KMS-11 (cell line): ENCODE data around the gene ZNF385A.

ENCODE experiments used
- H2AFZ ChIP-seq: fragments of 200-600 bp; sonication (generic); 2 replicates; pipeline ENCODE4 v1.6.1; 2016; ENCODE audit warnings: antibody characterized with exemption, mixed run types, low read depth
- H3K27ac ChIP-seq: fragments of 200-600 bp; sonication (generic); 2 replicates; pipeline ENCODE4 v1.6.1; 2016; ENCODE audit warnings: mild to moderate bottlenecking, mixed run types
- H3K27me3 ChIP-seq: fragments of 200-600 bp; sonication (generic); 2 replicates; pipeline ENCODE4 v1.6.1; 2017; ENCODE audit warnings: mild to moderate bottlenecking, low read depth, mixed run types, moderate library complexity; ENCODE audit not compliant: insufficient read depth
- H3K36me3 ChIP-seq: fragments of 200-600 bp; sonication (generic); 2 replicates; pipeline ENCODE4 v1.6.1; 2017; ENCODE audit warnings: mild to moderate bottlenecking, mixed run types; ENCODE audit not compliant: insufficient read depth
- H3K4me1 ChIP-seq: fragments of 200-600 bp; sonication (generic); 2 replicates; pipeline ENCODE4 v1.6.1; 2016; ENCODE audit warnings: mild to moderate bottlenecking, low read depth, mixed run types; ENCODE audit not compliant: poor library complexity, severe bottlenecking
- H3K4me2 ChIP-seq: fragments of 200-600 bp; sonication (generic); 2 replicates; pipeline ENCODE4 v1.7.0; 2016; ENCODE audit warnings: mild to moderate bottlenecking, mixed run types
- H3K4me3 ChIP-seq: fragments of 200-600 bp; sonication (generic); IDR thresholded peaks from 2 replicates; pipeline ENCODE4 v1.6.1; 2017; ENCODE audit warnings: low read depth, low read length, mixed read lengths; ENCODE audit not compliant: insufficient read depth
- H3K79me2 ChIP-seq: fragments of 200-600 bp; sonication (generic); 2 replicates; pipeline ENCODE4 v1.6.1; 2016; ENCODE audit warnings: low read depth, mixed run types; ENCODE audit not compliant: insufficient read depth
- H3K9ac ChIP-seq: fragments of 200-600 bp; sonication (generic); 2 replicates; pipeline ENCODE4 v1.6.1; 2016; ENCODE audit warnings: mild to moderate bottlenecking, mixed run types
- H4K20me1 ChIP-seq: fragments of 200-600 bp; sonication (generic); 2 replicates; pipeline ENCODE4 v1.6.1; 2016; ENCODE audit warnings: mild to moderate bottlenecking, mixed run types; ENCODE audit not compliant: insufficient read depth
- CTCF ChIP-seq: fragments of 200-600 bp; sonication (generic); conservative IDR thresholded peaks from 2 replicates; pipeline ENCODE4 v1.6.1; 2017; ENCODE audit warnings: low read depth, mild to moderate bottlenecking, antibody characterized with exemption, low read length, moderate library complexity, mixed read lengths

Gene ZNF385A

GRCh38 chr12:54417712-54418440, 33.3 kb upstream of the ZNF385A start:
- H3K4me2 ChIP-seq: no peak overlapping the region
- no peaks in the 10 kb centered on the region for H3K36me3 ChIP-seq
- no peak overlapping the region for H3K4me3 ChIP-seq
- no peak overlapping the region for H2AFZ ChIP-seq
- no peaks in the 10 kb centered on the region for H3K4me1 ChIP-seq
- H3K9ac ChIP-seq: no peak overlapping the region
- H3K27me3 ChIP-seq: peaks cover 20% of the 10 kb centered on the region; the same call in 1 of the 2 replicates
- no peaks in the 10 kb centered on the region for H4K20me1 ChIP-seq
- TF ChIP-seq CTCF: no peak
- no peak overlapping the region for H3K27ac ChIP-seq
- H3K79me2 ChIP-seq: no peaks in the 10 kb centered on the region

DNA sequence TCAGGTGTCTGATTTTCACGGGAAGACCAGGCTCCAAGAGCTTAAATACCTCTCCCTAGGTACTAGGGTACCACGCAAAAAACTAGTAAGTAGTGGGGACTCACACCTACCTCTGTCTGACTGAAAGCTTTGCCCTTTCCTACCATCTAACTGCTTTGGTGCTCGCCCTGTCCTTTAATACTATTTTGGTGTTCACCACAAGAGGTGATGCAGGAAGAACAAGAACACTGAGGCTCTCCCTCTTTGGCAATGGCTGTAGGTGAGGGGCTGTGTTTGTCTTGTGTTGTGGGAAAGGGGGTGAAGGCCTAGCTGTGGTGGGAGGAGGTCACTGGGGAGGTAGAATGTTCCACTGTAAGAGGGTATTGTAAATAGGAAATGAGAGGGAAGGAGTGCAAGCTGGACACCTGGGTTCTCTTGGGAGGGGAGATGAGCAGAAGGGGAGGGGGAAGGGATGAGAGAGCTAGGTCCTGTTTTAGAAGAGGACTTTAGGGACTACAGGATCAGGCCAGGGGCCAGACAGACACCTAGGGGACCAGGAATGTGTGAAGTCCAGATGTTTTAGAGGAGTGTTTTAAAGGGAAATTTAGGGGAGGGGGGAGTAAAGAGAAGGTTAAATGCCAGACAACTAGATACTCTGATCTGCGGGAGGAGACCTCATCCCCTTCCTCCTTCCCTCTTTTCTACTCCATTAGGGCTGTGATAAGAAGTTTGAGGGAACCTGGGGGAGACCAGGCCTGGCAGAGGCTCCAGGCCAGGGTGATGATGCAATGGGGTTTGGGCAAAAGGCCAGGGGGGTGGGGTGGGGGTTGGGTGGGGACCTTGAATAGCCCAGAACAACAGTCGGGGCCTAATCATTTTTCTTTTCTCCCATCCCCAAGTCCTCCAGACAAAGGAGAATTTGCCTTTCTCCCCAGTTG, 32.4 kb upstream of the ZNF385A start:
- H3K4me1 ChIP-seq: no peaks in the 10 kb centered on the region
- H4K20me1 ChIP-seq: no peaks in the 10 kb centered on the region
- no peaks in the 10 kb centered on the region for H3K79me2 ChIP-seq
- no peak overlapping the region for H2AFZ ChIP-seq
- H3K27ac ChIP-seq: no peak overlapping the region
- no peak overlapping the region for H3K4me2 ChIP-seq
- no peak overlapping the region for H3K9ac ChIP-seq
- H3K4me3 ChIP-seq: no peak overlapping the region
- H3K36me3 ChIP-seq: no peaks in the 10 kb centered on the region
- TF ChIP-seq CTCF: no peak
- peaks cover 20% of the 10 kb centered on the region; the same call in 1 of the 2 replicates for H3K27me3 ChIP-seq

DNA sequence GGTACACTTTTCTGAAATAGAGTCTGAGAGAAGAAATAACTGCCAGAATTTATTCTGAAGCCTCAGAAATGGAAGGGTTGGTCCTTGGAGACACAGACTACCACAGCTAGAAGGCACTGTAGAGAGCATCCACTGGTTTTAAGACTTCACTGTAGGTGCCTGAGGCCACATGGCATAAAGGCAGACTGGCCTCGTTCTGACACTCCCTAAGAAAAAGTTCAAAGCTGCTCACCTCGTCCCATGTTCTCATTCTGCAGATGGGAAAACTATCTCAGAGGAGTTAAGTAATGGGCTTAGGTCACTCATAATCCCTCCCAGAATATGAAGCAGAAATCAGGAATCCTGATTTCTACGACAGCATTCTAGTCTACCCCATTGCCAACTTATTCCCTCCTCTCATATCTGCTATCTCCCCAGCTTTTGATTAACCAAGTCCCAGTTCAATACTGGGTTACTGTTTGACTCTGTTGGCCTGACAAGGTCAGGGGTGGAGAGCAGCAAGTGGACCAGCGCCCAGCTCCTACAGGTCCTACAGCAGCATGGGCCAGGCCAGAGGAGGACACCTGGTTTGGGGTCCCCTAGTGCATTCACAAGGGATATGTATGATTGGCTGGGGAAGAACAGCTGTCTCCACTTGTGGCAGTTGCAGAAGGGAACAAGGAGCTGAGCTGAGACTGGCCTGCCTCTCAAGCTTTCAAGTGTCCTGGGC, 30.8 kb upstream of the ZNF385A start:
- Histone ChIP-seq H2AFZ (no peak overlapping the region), H3K9ac (no peak overlapping the region), H3K4me3 (no peak overlapping the region), H3K27me3 (peaks cover 20% of the 10 kb centered on the region; the same call in 1 of the 2 replicates), H4K20me1 (no peaks in the 10 kb centered on the region), H3K4me1 (no peaks in the 10 kb centered on the region), H3K27ac (no peak overlapping the region), H3K79me2 (no peaks in the 10 kb centered on the region), H3K4me2 (no peak overlapping the region), H3K36me3 (no peaks in the 10 kb centered on the region)
- TF ChIP-seq CTCF: no peak
